Neural crest cell (in vitro differentiated cells): ENCODE measurements around the gene COL20A1. TPM values are rescaled to one million over a fixed set of nuclear protein-coding genes. Genes with fewer than 3 reads are reported as not detected.
A peak's percentile ranks its signal among the peaks of the same experiment; 100 is the strongest.

ENCODE experiments used
- DNase-seq: peaks from one replicate; pipeline ENCODE4 v3.0.0; 2021; ENCODE audit warnings: low read depth, mixed read lengths, low spot score
- H3K27ac Mint-ChIP-seq: one replicate; pipeline ENCODE4 v1.8.0; 2021; ENCODE audit warnings: mild to moderate bottlenecking, mixed read lengths; ENCODE audit not compliant: unreplicated experiment
- H3K27me3 Mint-ChIP-seq: 2 replicates; pipeline ENCODE4 v1.8.0; 2021; ENCODE audit warnings: low read depth, mild to moderate bottlenecking, mixed read lengths
- H3K36me3 Mint-ChIP-seq: 2 replicates; pipeline ENCODE4 v1.8.0; 2021; ENCODE audit warnings: low read depth, mild to moderate bottlenecking, mixed read lengths
- H3K4me1 Mint-ChIP-seq: 2 replicates; pipeline ENCODE4 v1.8.0; 2021; ENCODE audit warnings: mixed read lengths
- H3K4me3 Mint-ChIP-seq: one replicate; pipeline ENCODE4 v1.8.0; 2021; ENCODE audit warnings: mild to moderate bottlenecking, mixed read lengths
- H3K9me3 Mint-ChIP-seq: 2 replicates; pipeline ENCODE4 v1.8.0; 2021; ENCODE audit warnings: mixed read lengths
- total RNA-seq: library from RNA; stranded (reverse); gene quantifications from 2 replicates; pipeline ENCODE4 v1.2.1, GENCODE V29; 2021
- TF ChIP-seq, protein P1 (sequence below): fragments of 200-600 bp; sonication (generic); conservative IDR thresholded peaks from 2 replicates; pipeline ENCODE4 v1.5.0; 2021; ENCODE audit warnings: antibody characterized with exemption, mild to moderate bottlenecking

The COL20A1 gene
- total RNA-seq, 1 donor from 2014 or later, result 10.2 TPM

DNA sequence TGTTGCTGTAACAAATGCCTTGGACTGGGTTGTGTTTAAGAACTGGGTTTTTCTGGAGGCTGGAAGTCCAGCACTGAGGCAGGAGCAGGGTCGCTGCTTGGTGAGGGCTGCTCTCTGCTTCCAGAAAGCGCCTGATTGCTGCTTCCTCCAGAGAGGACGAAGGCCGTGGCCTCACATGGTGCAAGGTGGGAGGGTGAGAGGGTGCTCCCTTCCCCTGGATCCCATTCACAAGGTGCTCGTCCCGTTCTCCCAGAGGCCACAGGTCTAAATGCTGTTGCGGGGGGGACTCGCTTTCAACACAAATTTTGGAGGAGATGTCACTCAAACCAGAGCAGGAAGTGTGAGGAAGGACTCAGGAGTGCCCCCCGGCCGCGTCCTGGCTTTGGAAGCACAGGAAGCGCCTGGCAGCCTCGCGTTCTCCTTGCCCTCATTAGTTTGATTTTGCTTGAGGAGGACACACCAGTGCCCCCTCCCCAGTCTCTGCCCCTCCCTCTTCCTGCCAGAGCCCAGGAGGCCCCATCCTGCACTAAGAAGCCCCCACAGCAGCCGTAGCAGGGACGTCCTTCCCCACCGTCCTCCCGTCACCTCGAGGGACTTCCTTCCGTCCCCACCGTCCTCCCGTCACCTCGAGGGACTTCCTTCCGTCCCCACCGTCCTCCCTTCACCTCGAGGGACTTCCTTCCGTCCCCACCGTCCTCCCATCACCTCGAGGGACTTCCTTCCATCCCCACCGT, 31.0 kb upstream of the COL20A1 start:
- peak overlapping the region; percentile 39 for H3K4me3 Mint-ChIP-seq
- no peak for DNase-seq
- H3K4me1 Mint-ChIP-seq, result peaks cover 44% of the 10 kb centered on the region
- H3K27ac Mint-ChIP-seq, result peak overlapping the region; percentile 93
- TF ChIP-seq, protein P1, sequence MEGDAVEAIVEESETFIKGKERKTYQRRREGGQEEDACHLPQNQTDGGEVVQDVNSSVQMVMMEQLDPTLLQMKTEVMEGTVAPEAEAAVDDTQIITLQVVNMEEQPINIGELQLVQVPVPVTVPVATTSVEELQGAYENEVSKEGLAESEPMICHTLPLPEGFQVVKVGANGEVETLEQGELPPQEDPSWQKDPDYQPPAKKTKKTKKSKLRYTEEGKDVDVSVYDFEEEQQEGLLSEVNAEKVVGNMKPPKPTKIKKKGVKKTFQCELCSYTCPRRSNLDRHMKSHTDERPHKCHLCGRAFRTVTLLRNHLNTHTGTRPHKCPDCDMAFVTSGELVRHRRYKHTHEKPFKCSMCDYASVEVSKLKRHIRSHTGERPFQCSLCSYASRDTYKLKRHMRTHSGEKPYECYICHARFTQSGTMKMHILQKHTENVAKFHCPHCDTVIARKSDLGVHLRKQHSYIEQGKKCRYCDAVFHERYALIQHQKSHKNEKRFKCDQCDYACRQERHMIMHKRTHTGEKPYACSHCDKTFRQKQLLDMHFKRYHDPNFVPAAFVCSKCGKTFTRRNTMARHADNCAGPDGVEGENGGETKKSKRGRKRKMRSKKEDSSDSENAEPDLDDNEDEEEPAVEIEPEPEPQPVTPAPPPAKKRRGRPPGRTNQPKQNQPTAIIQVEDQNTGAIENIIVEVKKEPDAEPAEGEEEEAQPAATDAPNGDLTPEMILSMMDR, result no peak
- H3K27me3 Mint-ChIP-seq, result no peaks in the 10 kb centered on the region
- peaks cover 2% of the 10 kb centered on the region for H3K36me3 Mint-ChIP-seq
- no peaks in the 10 kb centered on the region for H3K9me3 Mint-ChIP-seq

DNA sequence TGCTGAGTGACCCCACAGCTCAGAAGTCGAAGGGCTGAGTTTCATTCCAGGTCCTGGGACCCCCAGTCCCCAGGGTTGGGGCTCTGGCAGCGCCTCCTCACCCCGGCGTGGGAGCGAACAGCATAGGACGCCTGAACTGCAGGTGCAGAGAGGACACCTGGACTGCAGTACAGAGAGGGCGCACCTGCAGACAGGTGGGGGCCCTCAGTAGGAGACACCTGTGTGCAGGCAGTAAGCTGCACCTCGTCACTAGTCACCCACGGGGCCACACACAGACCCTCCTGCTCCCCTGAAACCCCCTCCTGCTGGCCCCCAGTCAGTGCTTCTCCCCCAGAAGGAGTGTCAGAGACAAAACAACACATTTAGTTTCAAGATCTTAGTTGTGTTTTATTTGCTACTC, 30.1 kb upstream of the COL20A1 start:
- H3K27me3 Mint-ChIP-seq, result no peaks in the 10 kb centered on the region
- TF ChIP-seq, protein P1, result no peak
- DNase-seq, result no peak
- no peaks in the 10 kb centered on the region for H3K36me3 Mint-ChIP-seq
- peak overlapping the region; percentile 22 for H3K4me3 Mint-ChIP-seq
- no peak overlapping the region for H3K27ac Mint-ChIP-seq
- peaks cover 42% of the 10 kb centered on the region for H3K4me1 Mint-ChIP-seq
- H3K9me3 Mint-ChIP-seq, result no peaks in the 10 kb centered on the region

DNA sequence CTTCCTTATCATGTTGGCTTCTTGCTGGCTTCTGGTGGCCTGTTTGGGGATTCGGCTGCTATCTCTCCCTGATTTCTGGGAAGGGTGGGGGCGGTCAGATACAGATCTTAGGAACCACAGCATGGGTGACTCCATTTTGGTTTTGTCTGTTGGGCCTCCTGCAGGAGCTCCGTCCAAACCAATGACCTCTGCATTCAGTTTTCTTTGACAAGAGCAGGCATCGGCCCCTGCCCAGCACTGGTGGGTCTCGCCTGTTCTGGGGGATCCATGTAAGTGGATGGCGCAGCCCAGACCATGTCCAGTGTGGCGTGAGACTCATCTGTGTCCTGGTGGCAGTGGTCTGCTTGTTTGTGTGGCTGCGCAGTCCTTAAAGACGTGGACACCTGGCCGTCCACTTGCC, 29.0 kb upstream of the COL20A1 start:
- Mint-ChIP-seq H3K27me3 (no peaks in the 10 kb centered on the region), H3K9me3 (no peaks in the 10 kb centered on the region), H3K27ac (no peak overlapping the region), H3K4me1 (peaks cover 47% of the 10 kb centered on the region), H3K4me3 (no peak overlapping the region), H3K36me3 (no peaks in the 10 kb centered on the region)
- DNase-seq, result no peak
- TF ChIP-seq, protein P1, result no peak

DNA sequence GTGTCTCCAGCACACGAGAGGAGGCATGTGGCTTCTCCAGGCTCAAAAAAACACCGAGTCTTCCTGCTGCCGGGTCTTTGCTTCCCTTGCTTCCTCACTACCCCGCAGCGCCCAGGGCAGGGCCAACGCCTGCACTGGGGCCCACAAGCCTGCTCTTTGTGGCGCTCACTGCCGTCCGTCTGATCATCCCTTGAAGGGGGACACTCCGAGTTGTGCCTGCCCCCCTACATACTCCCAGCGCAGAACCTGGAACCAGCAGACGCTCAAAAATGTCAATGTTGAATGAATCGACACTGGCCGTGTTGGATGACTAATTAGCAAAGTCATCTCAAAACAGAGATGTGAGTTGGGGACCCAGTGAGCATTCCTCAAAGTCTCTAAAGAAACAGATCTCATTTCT, 28.5 kb upstream of the COL20A1 start:
- H3K27me3 Mint-ChIP-seq, result no peaks in the 10 kb centered on the region
- no peak overlapping the region for H3K4me3 Mint-ChIP-seq
- no peak for DNase-seq
- H3K27ac Mint-ChIP-seq, result no peak overlapping the region
- peaks cover 44% of the 10 kb centered on the region for H3K4me1 Mint-ChIP-seq
- TF ChIP-seq, protein P1, result no peak
- no peaks in the 10 kb centered on the region for H3K36me3 Mint-ChIP-seq
- H3K9me3 Mint-ChIP-seq, result no peaks in the 10 kb centered on the region

DNA sequence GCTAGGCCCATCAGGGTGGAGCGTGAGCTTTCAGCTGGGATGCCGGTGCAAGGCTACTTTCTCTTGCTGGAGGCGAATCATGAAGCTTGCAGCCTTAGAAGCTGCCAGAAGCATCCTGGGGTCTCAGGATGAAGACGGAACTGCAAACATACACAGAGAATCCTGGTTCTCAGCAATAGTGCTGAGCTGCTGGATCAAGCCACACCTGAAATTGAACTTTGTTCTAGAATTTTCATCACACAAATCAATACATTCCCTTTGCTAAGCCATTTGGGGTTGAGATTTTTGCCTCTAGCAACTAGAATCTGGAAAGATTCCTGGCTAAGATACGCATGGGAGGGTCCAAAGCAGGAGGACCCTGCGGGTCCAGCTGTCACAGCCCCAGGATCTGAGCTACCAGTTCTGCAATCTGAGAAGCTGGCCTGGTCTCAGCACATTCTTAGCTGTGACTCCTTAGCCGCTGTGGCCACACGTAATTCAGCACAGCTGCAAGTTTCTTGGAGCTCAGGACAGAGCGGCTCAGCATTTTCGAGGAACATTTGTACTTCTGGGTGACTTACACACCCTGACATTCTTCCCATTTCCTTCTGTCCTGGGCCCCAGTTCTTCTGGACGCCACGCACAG, 27.0 kb upstream of the COL20A1 start:
- Mint-ChIP-seq H3K9me3 (no peaks in the 10 kb centered on the region), H3K27me3 (no peaks in the 10 kb centered on the region), H3K36me3 (no peaks in the 10 kb centered on the region), H3K4me3 (no peak overlapping the region), H3K27ac (no peak overlapping the region), H3K4me1 (peaks cover 40% of the 10 kb centered on the region)
- TF ChIP-seq, protein P1, result no peak
- no peak for DNase-seq
